Effector memory CD4-positive, alpha-beta T cell (primary cell): ENCODE measurements around the gene BIN2.

ENCODE experiments used
- DNase-seq, 3 donors: peaks; one replicate each; pipeline ENCODE4 v3.0.0-alpha.2; 2020
- H3K27ac ChIP-seq: 2 replicates; pipeline ENCODE4 v1.7.0; 2013; ENCODE audit warnings: mild to moderate bottlenecking, low read length, moderate library complexity; ENCODE audit not compliant: insufficient read depth, poor library complexity, severe bottlenecking
- H3K27me3 ChIP-seq: replicated peaks from 2 replicates; pipeline ENCODE4 v1.7.0; 2013; ENCODE audit warnings: mild to moderate bottlenecking, low read length; ENCODE audit not compliant: insufficient read depth, control insufficient read depth, poor library complexity, severe bottlenecking
- H3K36me3 ChIP-seq: 2 replicates; pipeline ENCODE4 v1.7.0; 2013; ENCODE audit warnings: mild to moderate bottlenecking, low read length, moderate library complexity; ENCODE audit not compliant: control insufficient read depth, insufficient read depth
- H3K4me1 ChIP-seq: 2 replicates; pipeline ENCODE4 v1.7.0; 2013; ENCODE audit warnings: low read length, mild to moderate bottlenecking; ENCODE audit not compliant: control insufficient read depth, insufficient read depth, poor library complexity, severe bottlenecking
- H3K4me3 ChIP-seq: 2 replicates; pipeline ENCODE4 v1.7.0; 2013; ENCODE audit warnings: low read length, low read depth, mild to moderate bottlenecking; ENCODE audit not compliant: insufficient read depth, poor library complexity, severe bottlenecking
- H3K9me3 ChIP-seq: 2 replicates; pipeline ENCODE4 v1.7.0; 2013; ENCODE audit warnings: mild to moderate bottlenecking, low read length, moderate library complexity; ENCODE audit not compliant: control insufficient read depth
- total RNA-seq, 3 donors: gene quantifications; one replicate each; lab custom pipeline; 2026; lab: John Stamatoyannopoulos, UW

The BIN2 gene
- 263 to 375 (median 294) reads per million in 3 donors for total RNA-seq

- peak within 1 kb of the TSS; percentile 94 for H3K27ac ChIP-seq
- peak within 1 kb of the TSS; percentile 68 for H3K4me3 ChIP-seq
- no peaks in the 10 kb centered on the region for H3K36me3 ChIP-seq
- no peaks in the 10 kb centered on the region for H3K9me3 ChIP-seq
- peaks cover 68% of the 10 kb centered on the region for H3K4me1 ChIP-seq
- H3K27me3 ChIP-seq = no peaks in the 10 kb centered on the region
- peak; percentile 56 to 63 (median 57) for DNase-seq
Observed at GRCh38 chr12:51323966-51324895, at the start of gene BIN2. BIN2 (minus strand) TSS chr12:51324174; CDS start chr12:51324102, 72 bp downstream.

DNA sequence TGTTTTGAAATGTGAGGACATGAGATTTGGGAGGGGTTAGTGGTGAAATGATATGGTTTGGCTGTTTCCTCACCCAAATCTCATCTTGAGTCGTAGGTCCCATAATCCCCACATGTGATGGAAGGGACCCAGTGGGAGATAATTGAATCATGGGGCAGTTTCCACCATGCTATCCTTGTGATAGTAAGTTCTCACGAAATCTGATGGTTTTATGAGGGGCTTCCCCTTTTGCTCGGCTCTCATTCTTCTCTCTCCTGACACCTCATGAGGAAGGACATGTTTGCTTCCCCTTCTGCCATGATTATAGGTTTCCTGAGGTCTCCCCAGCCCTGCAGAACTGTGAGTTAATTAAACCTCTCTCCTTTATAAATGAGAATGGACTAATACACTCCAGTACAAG lies 49.2 kb upstream of the BIN2 start:
- Histone ChIP-seq H3K27me3 (no peaks in the 10 kb centered on the region), H3K4me1 (peaks cover 18% of the 10 kb centered on the region), H3K9me3 (no peaks in the 10 kb centered on the region), H3K27ac (no peak overlapping the region), H3K4me3 (no peak overlapping the region), H3K36me3 (peaks cover 14% of the 10 kb centered on the region)
- DNase-seq = no peak

DNA sequence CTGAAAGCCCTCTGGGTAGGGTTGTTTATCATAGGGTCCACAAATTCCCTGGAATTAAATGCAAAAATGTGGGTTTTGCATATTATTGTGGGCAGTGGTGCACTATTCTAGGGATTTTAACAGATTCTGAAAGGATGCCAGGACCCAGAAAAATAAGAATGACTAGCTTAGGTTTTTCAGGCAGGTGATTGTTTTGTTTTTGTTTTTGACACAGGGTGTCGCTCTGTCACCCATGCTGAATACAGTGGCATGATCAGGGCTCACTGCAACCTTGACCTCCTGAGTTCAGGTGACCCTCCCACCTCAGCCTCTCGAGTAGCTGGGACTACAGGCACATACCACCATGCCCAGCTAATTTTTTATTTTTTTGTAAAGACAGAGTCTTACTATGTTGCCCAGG lies 48.0 kb upstream of the BIN2 start:
- Histone ChIP-seq H3K4me3 (no peak overlapping the region), H3K4me1 (peaks cover 21% of the 10 kb centered on the region), H3K27me3 (no peaks in the 10 kb centered on the region), H3K27ac (no peak overlapping the region), H3K9me3 (no peaks in the 10 kb centered on the region), H3K36me3 (peaks cover 7% of the 10 kb centered on the region)
- no peak for DNase-seq

GRCh38 chr12:51371295-51371953 lies 47.5 kb upstream of the BIN2 start:
- peaks cover 4% of the 10 kb centered on the region for H3K36me3 ChIP-seq
- no peak for DNase-seq

GRCh38 chr12:51370667-51371066 lies 46.7 kb upstream of the BIN2 start:
- H3K27ac ChIP-seq = no peak overlapping the region

More at GRCh38 chr12:51371295-51371953, 47.5 kb upstream of the BIN2 start:
- no peak overlapping the region for H3K4me3 ChIP-seq
- H3K4me1 ChIP-seq = peaks cover 21% of the 10 kb centered on the region
- no peaks in the 10 kb centered on the region for H3K27me3 ChIP-seq
- H3K9me3 ChIP-seq = no peaks in the 10 kb centered on the region
- H3K27ac ChIP-seq = no peak overlapping the region

GRCh38 chr12:51369581-51369980 lies 45.6 kb upstream of the BIN2 start:
- Histone ChIP-seq H3K27me3 (no peaks in the 10 kb centered on the region), H3K36me3 (no peaks in the 10 kb centered on the region), H3K4me1 (peaks cover 21% of the 10 kb centered on the region), H3K4me3 (peak overlapping the region; percentile 29), H3K27ac (peak overlapping the region; percentile 66), H3K9me3 (no peaks in the 10 kb centered on the region)
- no peak for DNase-seq

More at GRCh38 chr12:51370667-51371066, 46.7 kb upstream of the BIN2 start:
- Histone ChIP-seq H3K36me3 (no peaks in the 10 kb centered on the region), H3K4me3 (no peak overlapping the region), H3K4me1 (peaks cover 21% of the 10 kb centered on the region), H3K27me3 (no peaks in the 10 kb centered on the region), H3K9me3 (no peaks in the 10 kb centered on the region)
- DNase-seq = no peak

DNA sequence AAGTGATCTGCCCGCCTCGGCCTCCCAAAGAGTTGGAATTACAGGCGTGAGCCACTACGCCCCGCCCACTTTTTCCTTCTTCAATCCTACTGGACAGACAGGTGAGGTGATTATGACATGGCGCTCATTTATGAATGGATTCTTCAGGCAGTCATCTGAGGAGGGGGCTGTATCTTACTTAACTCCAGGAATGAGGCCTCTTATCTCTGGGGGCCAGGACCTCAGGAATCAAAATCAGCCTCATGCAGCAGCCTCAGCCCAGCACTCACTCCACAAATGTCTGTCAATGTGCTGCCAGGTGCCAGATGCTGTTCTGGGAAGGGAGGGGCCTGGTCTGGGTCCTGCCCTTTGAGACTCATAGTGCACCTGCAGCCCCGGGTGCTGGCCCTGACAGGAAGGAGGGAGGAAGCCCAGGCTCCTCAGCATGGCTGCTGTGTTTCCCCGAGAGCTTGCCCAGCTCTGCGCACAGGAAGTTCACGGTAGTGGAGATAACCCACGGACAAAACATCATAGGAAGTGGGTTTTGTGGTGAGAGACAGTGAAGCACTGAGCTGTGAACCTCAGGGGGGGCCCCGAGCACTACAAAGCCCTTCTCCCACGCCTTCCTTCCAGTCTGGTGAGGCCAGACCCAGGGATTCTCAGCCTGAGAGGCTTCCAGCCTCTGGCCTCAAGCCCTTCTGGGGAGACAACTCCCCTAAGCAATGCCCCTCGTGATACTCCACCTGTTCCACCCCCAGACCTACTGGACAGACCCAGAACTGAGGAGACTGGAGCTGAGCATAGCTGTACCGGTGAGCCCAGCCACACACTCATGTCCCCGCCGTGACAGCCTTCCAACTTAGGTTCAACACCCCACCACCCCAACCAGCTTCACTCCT lies 44.9 kb upstream of the BIN2 start:
- Histone ChIP-seq H3K36me3 (no peaks in the 10 kb centered on the region), H3K27me3 (no peaks in the 10 kb centered on the region), H3K4me3 (peak overlapping the region; percentile 29), H3K27ac (peak overlapping the region; percentile 66), H3K4me1 (peaks cover 21% of the 10 kb centered on the region), H3K9me3 (no peaks in the 10 kb centered on the region)
- DNase-seq = peak; percentile 88 to 91 (median 90)

DNA sequence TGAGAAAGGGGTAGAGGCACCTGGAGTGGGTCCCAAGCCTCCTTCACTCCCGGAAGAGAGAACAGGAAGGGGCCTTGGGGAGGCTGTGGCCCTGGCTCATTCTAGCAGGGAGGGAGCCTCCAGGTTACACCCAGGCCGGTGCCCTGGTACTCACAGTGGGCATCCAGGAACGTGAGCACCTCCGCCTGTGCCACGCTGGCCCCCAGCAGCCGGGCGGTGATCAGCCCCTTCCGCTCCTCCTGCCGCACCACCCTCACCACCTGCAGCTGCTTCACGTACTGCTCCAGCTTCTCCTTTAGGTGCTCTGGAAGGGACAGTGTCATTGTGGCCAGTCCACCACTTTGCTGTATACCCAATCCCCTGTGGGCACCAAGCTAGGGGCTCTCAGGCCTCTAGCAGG lies 41.3 kb upstream of the BIN2 start:
- Histone ChIP-seq H3K27ac (no peak overlapping the region), H3K9me3 (no peaks in the 10 kb centered on the region), H3K4me1 (peaks cover 21% of the 10 kb centered on the region), H3K4me3 (no peak overlapping the region), H3K36me3 (peaks cover 3% of the 10 kb centered on the region), H3K27me3 (no peaks in the 10 kb centered on the region)
- DNase-seq = no peak

- DNase-seq = no peak
- Histone ChIP-seq H3K36me3 (peaks cover 7% of the 10 kb centered on the region), H3K27ac (no peak overlapping the region), H3K4me1 (peaks cover 10% of the 10 kb centered on the region), H3K4me3 (no peak overlapping the region), H3K27me3 (no peaks in the 10 kb centered on the region), H3K9me3 (no peaks in the 10 kb centered on the region)
Observed at GRCh38 chr12:51364001-51364400, 40.0 kb upstream of the BIN2 start.
